Mesendoderm (in vitro differentiated cells): ENCODE data around the gene AFAP1L1.

Experiments
- DNase-seq: peaks from one replicate; pipeline ENCODE4 v3.0.0; 2013
- H2AK5ac ChIP-seq: 2 replicates; pipeline ENCODE4 v1.6.1; 2013; ENCODE audit warnings: low read length, inconsistent platforms
- H2BK120ac ChIP-seq: 2 replicates; pipeline ENCODE4 v1.6.1; 2013; ENCODE audit warnings: low read depth, mild to moderate bottlenecking, low read length, moderate library complexity, mixed read lengths
- H2BK15ac ChIP-seq: replicated peaks from 2 replicates; pipeline ENCODE4 v1.6.1; 2013; ENCODE audit warnings: low read depth, mild to moderate bottlenecking, moderate library complexity
- H2BK5ac ChIP-seq: 2 replicates; pipeline ENCODE4 v1.6.1; 2013; ENCODE audit warnings: low read length, inconsistent platforms
- H3K18ac ChIP-seq: 2 replicates; pipeline ENCODE4 v1.6.1; 2013; ENCODE audit warnings: mild to moderate bottlenecking, low read length, mixed read lengths
- H3K23ac ChIP-seq: one replicate; pipeline ENCODE4 v1.6.1; 2013; ENCODE audit warnings: low read length
- H3K27ac ChIP-seq: 2 replicates; pipeline ENCODE4 v1.5.1; 2013; ENCODE audit warnings: low read depth, mild to moderate bottlenecking, inconsistent platforms, low read length, moderate library complexity
- H3K27me3 ChIP-seq: 2 replicates; pipeline ENCODE4 v1.6.1; 2013; ENCODE audit warnings: low read length, control low read depth, mild to moderate bottlenecking, inconsistent platforms; ENCODE audit not compliant: insufficient read depth, poor library complexity
- H3K36me3 ChIP-seq: 2 replicates; pipeline ENCODE4 v1.6.1; 2013; ENCODE audit warnings: low read length, inconsistent platforms; ENCODE audit not compliant: control insufficient read depth, insufficient read depth
- H3K4ac ChIP-seq: one replicate; pipeline ENCODE4 v1.6.1; 2013; ENCODE audit warnings: low read depth, mild to moderate bottlenecking, low read length, moderate library complexity
- H3K4me1 ChIP-seq: 2 replicates; pipeline ENCODE4 v1.6.1; 2013; ENCODE audit warnings: low read depth, low read length, inconsistent platforms; ENCODE audit not compliant: control insufficient read depth
- H3K4me2 ChIP-seq: 2 replicates; pipeline ENCODE4 v1.6.1; 2013; ENCODE audit warnings: low read length
- H3K4me3 ChIP-seq: 2 replicates; pipeline ENCODE4 v1.5.1; 2013; ENCODE audit warnings: mild to moderate bottlenecking, low read length
- H3K56ac ChIP-seq: one replicate; pipeline ENCODE4 v1.6.1; 2013; ENCODE audit warnings: low read length
- H3K79me1 ChIP-seq: 2 replicates; pipeline ENCODE4 v1.6.1; 2013; ENCODE audit warnings: low read length, inconsistent platforms
- H3K79me2 ChIP-seq: 2 replicates; pipeline ENCODE4 v1.6.1; 2013; ENCODE audit warnings: mild to moderate bottlenecking, low read length; ENCODE audit not compliant: control insufficient read depth, insufficient read depth
- H3K9ac ChIP-seq: 2 replicates; pipeline ENCODE4 v1.6.1; 2013; ENCODE audit warnings: low read length, inconsistent platforms
- H4K5ac ChIP-seq: one replicate; pipeline ENCODE4 v1.6.1; 2013; ENCODE audit warnings: low read length
- H4K8ac ChIP-seq: one replicate; pipeline ENCODE4 v1.6.1; 2013; ENCODE audit warnings: low read depth, mild to moderate bottlenecking, control low read depth, low read length, moderate library complexity
- WGBS: extraction: QIAGEN DNeasy Blood & Tissue Kit; methylation state at CpG from one replicate; pipeline ENCODE4 v1.1.7; 2013; ENCODE audit warnings: low lambda C conversion rate, missing lambda C conversion rate; ENCODE audit not compliant: insufficient coverage; ENCODE audit errors: extremely low coverage; 5-methylcytosine and 5-hydroxymethylcytosine counted together

The AFAP1L1 gene

GRCh38 chr5:149370878-149371277 is 99.2 kb downstream of the AFAP1L1 start:
- Histone ChIP-seq H3K36me3 (no peaks in the 10 kb centered on the region), H4K5ac (no peak overlapping the region), H3K27me3 (no peaks in the 10 kb centered on the region), H3K9ac (no peak overlapping the region), H3K27ac (no peak overlapping the region), H2BK120ac (no peak overlapping the region), H3K4ac (no peak overlapping the region), H3K79me2 (no peaks in the 10 kb centered on the region), H3K79me1 (no peaks in the 10 kb centered on the region), H3K4me3 (no peak overlapping the region), H3K4me1 (no peaks in the 10 kb centered on the region), H2BK15ac (no peak overlapping the region), H4K8ac (no peak overlapping the region), H3K4me2 (no peak overlapping the region), H3K23ac (no peak overlapping the region), H3K18ac (no peak overlapping the region), H2BK5ac (no peak overlapping the region), H3K56ac (peak overlapping the region; percentile 43), H2AK5ac (no peak overlapping the region)
- no peak for DNase-seq
- no CpG with 5 or more reads among the region's 2 CpGs for WGBS

DNA sequence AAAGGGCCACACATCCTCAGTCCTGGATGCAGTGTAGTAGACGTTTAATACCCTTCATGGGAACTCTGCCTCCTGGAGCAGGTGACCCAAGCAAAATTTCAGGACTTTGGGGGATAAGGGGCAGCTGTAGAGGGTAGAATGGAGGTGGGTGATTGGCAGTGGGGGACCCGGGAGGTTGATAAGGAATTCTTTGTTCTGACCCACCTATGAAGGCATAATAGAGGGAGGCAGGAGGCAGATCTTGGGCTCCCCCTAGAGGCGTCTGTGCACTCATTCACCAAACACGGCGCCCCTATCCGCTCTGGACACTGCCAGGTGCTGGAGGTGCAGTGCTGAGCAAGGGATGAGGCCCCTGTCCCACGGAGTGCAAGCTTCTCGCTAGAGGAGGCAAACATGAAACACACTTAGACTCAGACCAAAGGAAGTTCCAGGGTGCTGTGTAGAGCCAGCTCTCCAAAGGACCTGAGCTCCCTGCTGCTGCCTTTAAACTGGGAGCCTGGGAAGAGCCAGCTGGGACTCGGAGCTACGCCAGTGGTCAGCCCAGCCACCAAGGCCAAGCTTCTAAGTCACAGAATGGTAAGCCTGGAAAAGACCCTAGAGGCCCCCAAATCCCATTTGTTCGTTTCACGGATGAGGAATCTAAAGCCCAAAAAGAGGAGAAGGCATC is 99.8 kb downstream of the AFAP1L1 start:
- H3K4me3 ChIP-seq = no peak overlapping the region
- no peak overlapping the region for H3K4me2 ChIP-seq
- no peaks in the 10 kb centered on the region for H3K79me2 ChIP-seq
- no peaks in the 10 kb centered on the region for H3K27me3 ChIP-seq
- H3K79me1 ChIP-seq = no peaks in the 10 kb centered on the region
- no peak overlapping the region for H3K4ac ChIP-seq
- no peak overlapping the region for H3K27ac ChIP-seq
- peak; percentile 78 for DNase-seq
- H3K23ac ChIP-seq = no peak overlapping the region
- H3K36me3 ChIP-seq = no peaks in the 10 kb centered on the region
- peak overlapping the region; percentile 43 for H3K56ac ChIP-seq
- no peak overlapping the region for H4K5ac ChIP-seq
- no peak overlapping the region for H3K9ac ChIP-seq
- no peak overlapping the region for H4K8ac ChIP-seq
- WGBS = no CpG with 5 or more reads among the region's 12 CpGs
- H2BK5ac ChIP-seq = no peak overlapping the region
- H2BK120ac ChIP-seq = no peak overlapping the region
- no peak overlapping the region for H3K18ac ChIP-seq
- H2BK15ac ChIP-seq = no peak overlapping the region
- H3K4me1 ChIP-seq = no peaks in the 10 kb centered on the region
- H2AK5ac ChIP-seq = no peak overlapping the region

DNA sequence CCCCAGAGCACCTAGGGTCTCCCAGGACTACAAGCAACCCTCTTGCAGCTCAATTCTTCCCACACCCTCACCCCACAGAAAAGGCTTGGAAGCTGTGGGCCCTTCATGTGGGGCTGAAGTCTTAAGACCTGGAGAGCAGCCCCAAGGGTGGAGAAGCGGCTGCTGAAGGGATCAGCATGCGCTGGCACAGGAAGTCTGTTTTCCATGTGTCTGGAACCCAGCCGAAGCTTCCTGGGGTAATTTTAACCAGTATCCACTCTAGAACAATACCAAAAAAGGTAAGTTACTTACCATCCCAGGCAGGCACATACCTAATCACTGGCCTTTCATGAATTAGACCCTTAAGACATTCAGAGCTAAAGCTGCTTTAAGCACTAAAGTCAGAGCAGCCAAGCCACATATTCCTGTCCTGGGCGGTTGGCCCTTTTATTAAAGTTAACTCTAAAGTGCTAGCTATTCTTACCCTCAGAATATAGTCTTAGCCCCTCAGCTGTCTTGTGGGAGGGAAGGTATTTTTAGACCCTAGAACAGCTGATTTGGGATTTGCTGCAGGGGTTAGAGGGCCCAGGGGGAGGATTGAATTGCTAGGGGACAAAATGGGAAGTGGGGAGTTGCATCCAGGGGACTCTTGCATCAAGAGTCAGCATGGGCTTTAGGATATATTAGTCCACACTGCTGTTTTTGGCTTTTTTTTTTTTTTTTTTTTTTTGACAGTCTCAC is 100.6 kb downstream of the AFAP1L1 start:
- DNase-seq = no peak
- H3K27me3 ChIP-seq = no peaks in the 10 kb centered on the region
- no peak overlapping the region for H3K9ac ChIP-seq
- no peak overlapping the region for H3K4ac ChIP-seq
- WGBS = no CpG with 5 or more reads among the region's 4 CpGs
- no peak overlapping the region for H3K4me3 ChIP-seq
- H2AK5ac ChIP-seq = no peak overlapping the region
- no peak overlapping the region for H3K27ac ChIP-seq
- no peak overlapping the region for H3K23ac ChIP-seq
- H3K56ac ChIP-seq = no peak overlapping the region
- no peaks in the 10 kb centered on the region for H3K36me3 ChIP-seq
- H4K8ac ChIP-seq = no peak overlapping the region
- no peaks in the 10 kb centered on the region for H3K79me1 ChIP-seq
- H2BK15ac ChIP-seq = no peak overlapping the region
- H3K79me2 ChIP-seq = no peaks in the 10 kb centered on the region
- no peak overlapping the region for H2BK120ac ChIP-seq
- no peak overlapping the region for H3K18ac ChIP-seq
- H3K4me2 ChIP-seq = no peak overlapping the region
- no peak overlapping the region for H2BK5ac ChIP-seq
- no peaks in the 10 kb centered on the region for H3K4me1 ChIP-seq
- no peak overlapping the region for H4K5ac ChIP-seq

DNA sequence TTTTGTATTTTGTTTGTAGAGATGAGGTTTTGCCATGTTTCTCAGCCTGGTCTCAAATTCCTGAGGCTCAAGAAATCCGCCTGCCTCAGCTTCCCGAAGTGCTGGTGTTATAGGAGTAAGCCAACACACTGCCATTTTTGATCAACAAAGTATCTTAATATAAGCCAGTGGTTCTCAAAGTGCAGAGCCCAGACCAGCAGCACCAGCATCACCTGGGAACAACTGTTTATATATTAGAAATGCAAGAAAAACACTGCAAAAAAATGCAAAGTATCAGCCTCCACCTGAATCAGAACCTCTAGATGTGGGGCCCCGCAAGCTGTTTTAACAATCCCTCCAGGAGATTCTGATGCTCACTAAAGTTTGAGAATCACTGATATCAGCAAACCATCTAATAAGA is 101.3 kb downstream of the AFAP1L1 start:
- no peak overlapping the region for H3K18ac ChIP-seq
- H3K79me2 ChIP-seq = no peaks in the 10 kb centered on the region
- no peak overlapping the region for H3K4me2 ChIP-seq
- no peak overlapping the region for H2BK15ac ChIP-seq
- H2BK120ac ChIP-seq = no peak overlapping the region
- no peak overlapping the region for H3K4me3 ChIP-seq
- no peak for DNase-seq
- no peaks in the 10 kb centered on the region for H3K79me1 ChIP-seq
- H3K23ac ChIP-seq = no peak overlapping the region
- no peak overlapping the region for H2BK5ac ChIP-seq
- no peak overlapping the region for H2AK5ac ChIP-seq
- no peak overlapping the region for H3K27ac ChIP-seq
- no peaks in the 10 kb centered on the region for H3K4me1 ChIP-seq
- H3K9ac ChIP-seq = no peak overlapping the region
- H3K36me3 ChIP-seq = no peaks in the 10 kb centered on the region
- H3K4ac ChIP-seq = no peak overlapping the region
- WGBS = no CpG with 5 or more reads among the region's 3 CpGs
- H3K56ac ChIP-seq = no peak overlapping the region
- no peak overlapping the region for H4K8ac ChIP-seq
- H4K5ac ChIP-seq = no peak overlapping the region
- no peaks in the 10 kb centered on the region for H3K27me3 ChIP-seq

DNA sequence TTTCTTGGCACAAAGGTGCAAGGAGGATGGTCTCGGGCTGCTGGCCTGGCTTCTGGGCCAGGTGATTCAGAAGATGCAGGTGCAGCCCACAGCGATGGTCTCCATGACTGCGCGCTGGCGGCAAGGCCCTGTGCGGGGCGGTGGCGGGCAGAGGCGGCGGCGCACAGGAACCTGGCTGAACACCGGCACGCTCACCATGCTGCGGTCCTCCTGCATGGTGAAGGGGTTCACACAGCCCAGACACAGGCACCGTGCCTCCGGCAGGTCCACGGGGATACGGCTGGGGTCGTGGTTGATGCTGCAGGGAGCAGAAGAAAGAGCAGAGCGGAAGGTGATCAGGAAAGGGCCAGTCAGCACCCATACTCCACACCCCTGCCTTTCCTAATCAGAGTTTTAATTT is 102.6 kb downstream of the AFAP1L1 start:
- Histone ChIP-seq H3K27me3 (no peaks in the 10 kb centered on the region), H4K5ac (no peak overlapping the region), H3K27ac (no peak overlapping the region), H3K18ac (no peak overlapping the region), H3K79me1 (no peaks in the 10 kb centered on the region), H2BK5ac (no peak overlapping the region), H2AK5ac (no peak overlapping the region), H3K4me2 (no peak overlapping the region), H4K8ac (no peak overlapping the region), H3K79me2 (no peaks in the 10 kb centered on the region), H2BK15ac (no peak overlapping the region), H3K4me3 (no peak overlapping the region), H3K56ac (no peak overlapping the region), H3K23ac (peak overlapping the region; percentile 24), H3K4ac (no peak overlapping the region), H3K4me1 (no peaks in the 10 kb centered on the region), H2BK120ac (no peak overlapping the region), H3K9ac (no peak overlapping the region), H3K36me3 (no peaks in the 10 kb centered on the region)
- no peak for DNase-seq
- WGBS = no CpG with 5 or more reads among the region's 20 CpGs
